BLaER1 treated with 17β-estradiol and CSF1 and Interleukin-3, amounts not matched to agents 10 nM and 100 nM (cell line): Measurements from ENCODE around the gene TWIST2.

Experiments
- H3K27ac ChIP-seq, 11 experiments: shearing (Covaris generic); formaldehyde crosslinking; 2 replicates each; pipeline ENCODE4 v1.8.1; 2022
- H3K27me3 ChIP-seq, 11 experiments: shearing (Covaris generic); formaldehyde crosslinking; 2 replicates each; pipeline ENCODE4 v1.8.1; 2022
- H3K36me3 ChIP-seq, 11 experiments: shearing (Covaris generic); formaldehyde crosslinking; 2 replicates each; pipeline ENCODE4 v1.8.1; 2022
- H3K4me1 ChIP-seq, 10 experiments: shearing (Covaris generic); formaldehyde crosslinking; 2 replicates each; pipeline ENCODE4 v1.8.1; 2022
- H3K4me2 ChIP-seq, 11 experiments: shearing (Covaris generic); formaldehyde crosslinking; 2 replicates each; pipeline ENCODE4 v1.8.1; 2022
- H3K4me3 ChIP-seq, 10 experiments: shearing (Covaris generic); formaldehyde crosslinking; 2 replicates each; pipeline ENCODE4 v1.8.1; 2022
- H3K9ac ChIP-seq, 11 experiments: shearing (Covaris generic); formaldehyde crosslinking; 2 replicates each; pipeline ENCODE4 v1.8.1; 2022
- H3K9me3 ChIP-seq, 11 experiments: shearing (Covaris generic); formaldehyde crosslinking; replicated peaks in 1 of 11; 2 replicates each; pipeline ENCODE4 v1.8.1; 2022
- H4K20me1 ChIP-seq, 11 experiments: shearing (Covaris generic); formaldehyde crosslinking; 2 replicates each; pipeline ENCODE4 v1.8.1; 2022
- Cebpa-rat ChIP-seq, 11 experiments: shearing (Covaris generic); IDR thresholded peaks; 2 replicates each; pipeline ENCODE4 v1.8.1; 2022

Gene TWIST2

DNA sequence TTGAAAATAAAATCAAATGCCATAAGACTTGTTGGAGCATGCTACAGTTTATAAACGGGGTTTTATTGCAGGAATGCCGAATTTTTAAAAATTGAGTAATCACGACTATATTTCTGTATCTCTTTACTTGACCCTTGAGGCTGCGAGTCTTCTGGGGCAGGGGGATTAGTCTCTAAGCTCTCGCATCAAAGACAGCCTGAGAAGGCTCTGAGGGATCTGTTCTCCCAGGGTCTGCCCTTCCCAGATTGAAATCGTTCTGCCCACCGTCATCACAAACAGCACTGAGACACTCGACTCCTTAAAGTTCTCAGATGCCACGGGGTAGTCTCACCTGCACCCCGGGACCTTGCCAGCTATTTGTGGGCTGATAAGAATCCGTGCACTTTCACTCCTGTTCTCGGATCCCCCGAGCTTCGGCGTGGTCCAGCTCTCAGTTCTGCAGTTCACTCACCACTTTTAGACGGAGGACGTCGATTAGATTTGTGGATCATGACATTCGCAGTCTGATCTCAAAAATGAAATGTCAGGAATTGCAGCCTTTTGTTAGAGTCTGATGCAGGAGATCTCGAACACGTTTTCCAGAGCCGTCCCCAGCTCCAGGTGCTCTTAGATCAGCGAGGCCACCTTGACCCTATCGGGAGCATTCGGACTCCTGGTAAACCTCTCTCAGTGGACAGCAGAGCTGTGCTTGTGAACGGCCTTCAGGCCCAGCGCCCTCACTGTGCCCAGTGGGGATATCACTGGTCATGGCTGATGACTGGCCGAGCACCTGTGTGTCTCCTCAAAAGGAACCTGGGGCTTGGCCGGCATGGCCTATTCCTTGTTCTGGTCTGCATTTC is 43.0 kb downstream of the TWIST2 start:
- no peak for TF ChIP-seq Cebpa-rat (IDR thresholded peaks at IDR 0.05)
- H4K20me1 ChIP-seq: peaks cover 0 to 6% (median 0%) of the 10 kb centered on the region in 11 experiments; a peak in 1 of 22 replicates

DNA sequence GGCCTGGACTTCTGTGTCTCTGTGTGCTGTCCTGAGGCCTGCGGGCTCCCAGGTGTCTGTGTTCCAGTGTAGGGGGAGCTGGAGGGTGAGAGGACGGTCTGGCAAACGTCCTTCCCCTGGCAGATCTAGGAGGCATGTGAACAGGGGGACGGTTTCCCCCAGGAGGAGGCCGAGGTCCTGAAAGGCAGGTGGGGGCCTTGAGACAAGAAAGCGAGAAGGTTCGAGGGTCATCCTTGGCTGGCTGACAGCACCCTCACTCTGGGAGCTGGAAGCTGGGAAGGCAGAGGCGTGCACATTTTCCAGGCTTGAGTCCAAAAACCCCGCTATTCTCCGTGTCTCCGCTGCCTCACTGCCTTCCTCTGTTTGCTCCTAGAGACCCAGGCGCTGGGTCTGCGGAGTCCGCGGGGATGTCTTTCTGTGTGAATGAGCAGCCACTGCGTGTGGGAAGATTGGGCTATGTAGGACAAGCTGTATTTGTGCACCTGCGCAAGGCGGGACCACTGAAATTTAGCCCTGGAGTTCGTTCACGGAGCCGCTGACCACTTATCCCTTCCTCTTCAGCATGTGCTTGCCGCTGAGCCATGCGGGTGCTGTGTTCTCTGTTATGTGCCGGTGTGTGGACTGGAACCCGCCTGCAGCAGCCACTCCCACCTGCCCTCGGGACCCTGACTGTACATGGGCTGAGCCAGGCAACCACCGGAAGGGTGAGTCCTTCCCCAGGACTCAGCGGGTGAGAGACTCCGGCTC is 43.7 kb downstream of the TWIST2 start:
- no peak for TF ChIP-seq Cebpa-rat (IDR thresholded peaks at IDR 0.05)
- Histone ChIP-seq H3K36me3 (no peaks in the 10 kb centered on the region), H3K27ac (no peak overlapping the region), H3K9me3 (no peaks in the 10 kb centered on the region), H3K4me2 (no peak overlapping the region), H3K4me1 (peaks cover 0 to 1% (median 0%) of the 10 kb centered on the region in 10 experiments; a peak in 1 of 20 replicates), H3K27me3 (no peaks in the 10 kb centered on the region), H3K9ac (no peak overlapping the region), H3K4me3 (no peak overlapping the region), H4K20me1 (peaks cover 0 to 6% (median 0%) of the 10 kb centered on the region in 11 experiments; a peak in 1 of 22 replicates)

More for the DNA sequence above, 43.0 kb downstream of the TWIST2 start:
- H3K27me3 ChIP-seq: no peaks in the 10 kb centered on the region
- no peak overlapping the region for H3K9ac ChIP-seq
- no peak overlapping the region for H3K27ac ChIP-seq
- no peaks in the 10 kb centered on the region for H3K36me3 ChIP-seq
- H3K4me2 ChIP-seq: no peak overlapping the region
- no peak overlapping the region for H3K4me3 ChIP-seq
- H3K9me3 ChIP-seq: no peaks in the 10 kb centered on the region
- H3K4me1 ChIP-seq: no peaks in the 10 kb centered on the region

DNA sequence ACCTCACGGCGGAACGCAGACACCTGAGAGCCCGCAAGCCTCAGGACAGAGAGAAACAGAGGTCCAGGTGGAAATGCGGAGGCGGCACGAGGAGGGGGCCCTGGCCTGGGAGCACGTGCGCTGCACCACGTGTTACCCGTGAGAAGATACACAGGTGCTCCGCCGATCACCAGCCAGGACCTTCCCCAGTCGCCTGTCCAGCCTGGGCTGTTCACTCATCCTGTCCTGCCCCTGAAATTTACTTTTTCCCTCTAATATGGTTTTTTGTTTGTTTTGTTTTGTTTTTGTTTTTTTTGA is 44.3 kb downstream of the TWIST2 start:
- no peak for TF ChIP-seq Cebpa-rat (IDR thresholded peaks at IDR 0.05)
- Histone ChIP-seq H3K4me2 (no peak overlapping the region), H4K20me1 (peaks cover 0 to 6% (median 0%) of the 10 kb centered on the region in 11 experiments; a peak in 1 of 22 replicates), H3K36me3 (no peaks in the 10 kb centered on the region), H3K27me3 (no peaks in the 10 kb centered on the region), H3K27ac (no peak overlapping the region), H3K4me3 (no peak overlapping the region), H3K4me1 (peaks cover 0 to 6% (median 4%) of the 10 kb centered on the region in 10 experiments; a peak in 13 of 20 replicates), H3K9ac (no peak overlapping the region), H3K9me3 (no peaks in the 10 kb centered on the region)

DNA sequence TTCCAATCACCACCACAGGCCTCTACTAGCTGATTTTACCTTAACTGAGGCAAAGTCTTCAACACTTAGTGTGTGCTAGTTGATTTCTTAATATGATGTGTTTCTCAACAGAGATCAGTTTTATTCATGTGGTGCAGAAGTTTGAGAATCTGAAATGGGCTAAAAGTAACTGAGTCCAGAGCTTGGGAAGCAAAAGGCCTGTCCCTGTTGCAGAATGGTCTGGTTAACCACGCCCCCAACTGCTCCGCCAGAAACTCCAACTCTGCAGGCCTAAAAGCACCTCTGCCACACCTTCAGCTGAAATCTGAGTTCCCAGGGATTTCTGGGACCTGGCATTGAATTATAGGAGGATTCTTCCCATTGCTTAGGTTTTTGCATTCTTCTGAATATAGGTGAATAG is 44.9 kb downstream of the TWIST2 start:
- peaks cover 0 to 13% (median 10%) of the 10 kb centered on the region in 10 experiments; a peak in 18 of 20 replicates for H3K4me1 ChIP-seq
- H3K27ac ChIP-seq: no peak overlapping the region
- H3K36me3 ChIP-seq: no peaks in the 10 kb centered on the region
- peaks cover 0 to 6% (median 0%) of the 10 kb centered on the region in 11 experiments; a peak in 1 of 22 replicates for H4K20me1 ChIP-seq
- H3K9me3 ChIP-seq: no peaks in the 10 kb centered on the region
- no peak overlapping the region for H3K9ac ChIP-seq
- H3K27me3 ChIP-seq: no peaks in the 10 kb centered on the region
- H3K4me2 ChIP-seq: no peak overlapping the region
- no peak for TF ChIP-seq Cebpa-rat (IDR thresholded peaks at IDR 0.05)
- H3K4me3 ChIP-seq: no peak overlapping the region

DNA sequence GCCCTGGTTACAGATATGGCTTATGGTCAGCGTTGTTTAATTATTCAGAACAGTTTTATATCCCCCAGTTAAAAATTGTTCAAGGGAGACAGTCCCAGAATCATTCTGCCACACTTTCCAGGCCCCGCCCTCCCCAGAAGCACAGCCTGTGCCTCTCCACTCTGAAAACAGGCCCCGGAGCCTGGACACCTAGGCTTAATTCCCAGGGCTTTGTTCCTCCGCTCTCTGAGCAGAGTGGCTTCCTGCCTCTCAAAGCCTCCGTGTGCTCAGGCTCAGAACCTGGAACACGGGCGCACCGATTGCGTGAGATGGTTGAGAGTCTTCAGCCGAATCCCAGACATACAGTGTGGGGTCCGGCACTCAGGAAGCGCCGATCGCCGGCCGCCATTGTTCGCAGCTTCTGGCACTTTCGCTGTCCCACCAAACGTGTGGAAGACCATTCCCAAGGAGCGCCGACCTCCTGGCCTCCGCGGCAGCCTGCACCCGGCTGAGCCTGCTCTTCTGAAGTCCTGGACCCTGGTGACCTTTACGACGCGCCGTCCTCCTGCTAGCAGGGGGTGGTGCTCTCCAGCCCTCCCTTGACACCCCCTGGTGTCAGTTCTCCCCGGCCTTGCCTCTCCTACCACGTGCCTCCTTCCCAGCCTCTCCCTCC is 45.6 kb downstream of the TWIST2 start:
- Histone ChIP-seq H4K20me1 (peaks cover 0 to 6% (median 0%) of the 10 kb centered on the region in 11 experiments; a peak in 2 of 22 replicates), H3K36me3 (no peaks in the 10 kb centered on the region), H3K4me2 (no peak overlapping the region), H3K4me1 (peaks cover 0 to 20% (median 17%) of the 10 kb centered on the region in 10 experiments; a peak in 18 of 20 replicates), H3K4me3 (no peak overlapping the region), H3K27me3 (no peaks in the 10 kb centered on the region), H3K9me3 (no peaks in the 10 kb centered on the region), H3K27ac (no peak overlapping the region), H3K9ac (no peak overlapping the region)
- no peak for TF ChIP-seq Cebpa-rat (IDR thresholded peaks at IDR 0.05)

DNA sequence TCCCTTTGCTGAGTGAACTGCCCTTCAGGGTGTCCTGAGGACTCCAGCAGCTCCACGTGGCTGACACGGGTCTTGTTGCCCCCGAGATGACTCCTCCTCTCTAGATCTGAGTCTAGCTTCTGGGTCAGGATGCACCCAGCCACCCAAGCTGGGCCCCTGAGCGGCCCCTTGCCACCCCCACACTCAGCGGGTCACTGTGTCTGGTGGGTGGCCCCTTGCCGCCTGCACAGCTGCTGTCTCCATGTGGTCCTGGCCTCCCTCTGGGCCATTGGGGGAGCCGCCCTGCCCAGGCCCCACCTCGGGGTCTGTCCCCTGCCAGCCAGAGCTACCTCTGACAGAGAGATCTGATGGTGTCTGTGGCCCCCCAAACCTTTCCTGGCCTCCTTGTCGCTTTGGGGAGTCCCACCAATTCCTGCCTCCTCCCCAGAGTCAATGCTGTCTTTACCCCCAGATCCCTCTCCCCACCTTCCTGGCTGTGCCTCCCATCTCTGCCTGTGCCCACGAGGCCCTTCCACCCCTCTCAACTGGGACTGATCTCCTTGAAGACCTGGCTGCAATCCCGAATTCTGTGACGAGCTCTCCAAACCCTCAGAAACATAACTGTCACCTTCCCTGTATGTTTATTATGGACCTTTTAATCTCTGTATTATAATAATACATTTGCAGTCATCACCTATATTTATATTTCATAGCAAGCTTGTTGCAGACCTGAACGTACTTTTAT is 46.5 kb downstream of the TWIST2 start:
- H3K4me1 ChIP-seq: peaks cover 0 to 28% (median 23%) of the 10 kb centered on the region in 10 experiments; a peak in 18 of 20 replicates
- H3K27me3 ChIP-seq: no peaks in the 10 kb centered on the region
- no peak overlapping the region for H3K4me2 ChIP-seq
- no peak overlapping the region for H3K9ac ChIP-seq
- no peaks in the 10 kb centered on the region for H3K36me3 ChIP-seq
- H4K20me1 ChIP-seq: peaks cover 0 to 6% (median 0%) of the 10 kb centered on the region in 11 experiments; a peak in 2 of 22 replicates
- no peaks in the 10 kb centered on the region for H3K9me3 ChIP-seq
- H3K4me3 ChIP-seq: no peak overlapping the region
- no peak overlapping the region for H3K27ac ChIP-seq
- TF ChIP-seq Cebpa-rat (IDR thresholded peaks at IDR 0.05): no peak

DNA sequence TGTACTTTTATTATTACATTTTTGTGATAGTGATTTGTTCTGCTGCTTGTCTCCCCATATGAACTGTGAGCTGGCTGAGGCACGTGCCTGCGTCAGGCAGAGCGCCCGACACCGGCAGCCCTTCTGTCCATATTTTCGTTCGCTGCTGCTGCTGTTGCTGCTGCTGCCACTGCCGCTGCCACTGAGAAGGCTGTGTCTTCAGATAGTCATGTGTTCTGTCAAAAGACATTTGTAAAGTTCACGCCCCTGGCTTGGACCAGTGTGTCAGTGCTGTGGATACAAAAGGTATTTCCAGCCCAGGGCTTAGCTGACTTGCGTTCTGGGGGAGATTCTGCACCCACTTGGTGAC is 47.0 kb downstream of the TWIST2 start:
- no peak for TF ChIP-seq Cebpa-rat (IDR thresholded peaks at IDR 0.05)
- H3K27me3 ChIP-seq: no peaks in the 10 kb centered on the region
- H4K20me1 ChIP-seq: peaks cover 0 to 6% (median 0%) of the 10 kb centered on the region in 11 experiments; a peak in 1 of 22 replicates
- no peaks in the 10 kb centered on the region for H3K9me3 ChIP-seq
- H3K27ac ChIP-seq: no peak overlapping the region
- no peaks in the 10 kb centered on the region for H3K36me3 ChIP-seq
- no peak overlapping the region for H3K4me2 ChIP-seq
- H3K9ac ChIP-seq: no peak overlapping the region
- H3K4me1 ChIP-seq: peaks cover 0 to 28% (median 23%) of the 10 kb centered on the region in 10 experiments; a peak in 18 of 20 replicates
- no peak overlapping the region for H3K4me3 ChIP-seq

DNA sequence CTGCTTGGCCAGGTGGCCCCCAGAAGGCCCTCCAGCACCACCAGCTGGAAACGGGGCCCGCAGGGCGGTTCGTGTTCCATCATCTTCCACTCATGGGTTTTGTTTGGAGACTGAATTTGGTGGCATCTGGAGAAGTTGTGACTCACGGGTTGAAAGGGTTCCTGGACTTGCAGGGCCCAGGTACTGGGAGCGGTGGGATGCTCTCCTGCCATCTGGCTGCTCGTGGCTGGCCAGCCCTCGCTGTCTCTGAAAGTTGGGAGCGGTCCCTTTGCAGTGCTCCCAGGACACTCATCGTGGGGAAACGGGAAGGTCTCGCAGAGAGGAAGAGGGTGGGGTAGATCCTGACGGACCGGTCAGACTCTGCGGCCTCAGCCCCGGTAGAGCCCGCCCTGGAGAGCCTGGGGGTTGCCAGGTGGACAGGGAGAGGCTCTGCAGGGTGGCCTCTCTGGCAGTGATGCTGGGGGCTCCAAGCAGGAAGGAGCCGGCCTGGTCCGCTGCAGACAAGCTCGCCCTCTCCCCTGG is 47.5 kb downstream of the TWIST2 start:
- H4K20me1 ChIP-seq: peaks cover 0 to 6% (median 0%) of the 10 kb centered on the region in 11 experiments; a peak in 1 of 22 replicates
- no peak overlapping the region for H3K9ac ChIP-seq
- H3K9me3 ChIP-seq: no peaks in the 10 kb centered on the region
- peaks cover 0 to 28% (median 23%) of the 10 kb centered on the region in 10 experiments; a peak in 18 of 20 replicates for H3K4me1 ChIP-seq
- H3K27ac ChIP-seq: no peak overlapping the region
- no peak overlapping the region for H3K4me3 ChIP-seq
- no peak for TF ChIP-seq Cebpa-rat (IDR thresholded peaks at IDR 0.05)
- no peak overlapping the region for H3K4me2 ChIP-seq
- H3K27me3 ChIP-seq: no peaks in the 10 kb centered on the region
- no peaks in the 10 kb centered on the region for H3K36me3 ChIP-seq
